HepG2 (cell line): Measurements from ENCODE around the gene LIPA. TPM values are rescaled to one million over a fixed set of nuclear protein-coding genes. Genes with fewer than 3 reads are reported as not detected.

ENCODE experiments used
- ATAC-seq: fragments of 200-7000 bp; cut with Tn5 transposase; 3 replicates; pipeline ENCODE4 v1.9.1; 2020; ENCODE audit warnings: mild to moderate bottlenecking, moderate library complexity
- BruUV-seq: library from RNA; stranded (reverse); fragments of 400-500 nt; replicated peaks from 2 replicates; lab custom pipeline; 2021; lab: Mats Ljungman, UMichigan
- CTCF ChIA-PET: fragments of 300-600 bp; formaldehyde crosslinking; extraction: SDS; loops from one replicate; lab custom pipeline; 2021; ENCODE audit warnings: low total read pairs, inconsistent platforms, low intra/inter-chr PET ratio; lab: Yijun Ruan, JAX
- POLR2A ChIA-PET: fragments of 350-600 bp; sonication (Branson Sonifier 250); formaldehyde crosslinking; loops from one replicate; lab custom pipeline; 2020; ENCODE audit warnings: antibody characterized with exemption, inconsistent platforms; lab: Yijun Ruan, JAX
- DNase-seq: peaks from one replicate; pipeline ENCODE4 v3.0.0-alpha.2; 2015; ENCODE audit warnings: low spot score
- FAIRE-seq: peaks from 3 replicates; lab custom pipeline; 2011; peaks lifted over from hg19 to GRCh38; lab: Jason Lieb, UNC
- H2AFZ ChIP-seq: one replicate; pipeline ENCODE4 v1.6.1; 2011; ENCODE audit warnings: low read length, inconsistent platforms
- H3K27ac ChIP-seq: fragments of 300-600 bp; 3 replicates; pipeline ENCODE4 v1.8.0; 2011; ENCODE audit warnings: mixed run types, mild to moderate bottlenecking, mixed read lengths, low read length, inconsistent platforms; ENCODE audit not compliant: insufficient read depth; ENCODE audit errors: extremely low read length
- H3K27me3 ChIP-seq, 2 experiments: fragments of 200-600 bp in 1 of 2; 2 replicates in 1 of 2; 3 replicates in 1 of 2; pipeline versions ENCODE4 v1.6.0 to v1.8.0; 2011; ENCODE audit warnings: low read length in 2 of 2, mild to moderate bottlenecking in 2 of 2, moderate library complexity in 2 of 2, inconsistent platforms in 1 of 2; ENCODE audit not compliant: insufficient read depth in 2 of 2, control insufficient read depth in 1 of 2
- H3K36me3 ChIP-seq, 2 experiments: fragments of 200-600 bp in 1 of 2; replicated peaks in 1 of 2; 2 replicates in 1 of 2; 3 replicates in 1 of 2; pipeline versions ENCODE4 v1.5.1 to v1.8.0; 2011; ENCODE audit warnings: low read length in 2 of 2, inconsistent platforms in 1 of 2; ENCODE audit not compliant: insufficient read depth in 2 of 2, control insufficient read depth in 1 of 2
- H3K4me1 ChIP-seq: 2 replicates; pipeline ENCODE4 v1.5.1; 2012; ENCODE audit warnings: low read length, inconsistent platforms; ENCODE audit not compliant: insufficient read depth
- H3K4me2 ChIP-seq: 2 replicates; pipeline ENCODE4 v1.6.0; 2011; ENCODE audit warnings: low read depth, low read length, inconsistent platforms
- H3K4me3 ChIP-seq, 3 experiments: fragments of 200-600 bp in 1 of 3; sonication (generic), shearing (Covaris generic) in 1 of 3; replicated peaks in 1 of 3; 2 replicates each; pipeline ENCODE4 v1.5.1; 2011 to 2016; ENCODE audit warnings: low read length in 3 of 3, inconsistent platforms in 2 of 3, low read depth in 2 of 3, mild to moderate bottlenecking in 2 of 3, control low read depth in 1 of 3, mixed read lengths in 1 of 3; ENCODE audit not compliant: insufficient read depth in 1 of 3
- H3K79me2 ChIP-seq: one replicate; pipeline ENCODE4 v1.6.1; 2011; ENCODE audit warnings: low read length, inconsistent platforms; ENCODE audit not compliant: insufficient read depth
- H3K9ac ChIP-seq: 2 replicates; pipeline ENCODE4 v1.6.0; 2011; ENCODE audit warnings: mild to moderate bottlenecking, low read depth, low read length, inconsistent platforms; ENCODE audit not compliant: insufficient read depth
- H3K9me3 ChIP-seq: 2 replicates; pipeline ENCODE4 v1.5.1; 2012; ENCODE audit warnings: mild to moderate bottlenecking, low read length
- H4K20me1 ChIP-seq: 2 replicates; pipeline ENCODE4 v1.6.0; 2011; ENCODE audit warnings: inconsistent platforms, mild to moderate bottlenecking, low read length, moderate library complexity; ENCODE audit not compliant: insufficient read depth
- ARNTL ChIP-seq: sonication (generic); formaldehyde crosslinking; IDR thresholded peaks from 2 replicates; pipeline ENCODE4 v1.4.0; 2020; ENCODE audit warnings: mild to moderate bottlenecking, missing genetic modification reagents
- HCFC1 ChIP-seq: fragments of 150-350 bp; IDR thresholded peaks from 2 replicates; pipeline ENCODE4 v1.6.1; 2014; ENCODE audit warnings: low read depth, low read length
- HMG20A ChIP-seq: IDR thresholded peaks from 2 replicates; pipeline ENCODE4 v1.6.1; 2016; ENCODE audit warnings: borderline replicate concordance
- NCOR1 ChIP-seq: fragments of 200-600 bp; sonication (generic); IDR thresholded peaks from 2 replicates; pipeline ENCODE4 v1.7.0; 2017; ENCODE audit warnings: antibody characterized with exemption, low read length, borderline replicate concordance
- THAP11 ChIP-seq: IDR thresholded peaks from 2 replicates; pipeline ENCODE4 v1.6.1; 2016; ENCODE audit warnings: missing biosample characterization, missing genetic modification reagents
- ZC3H4 ChIP-seq: sonication (generic); formaldehyde crosslinking; IDR thresholded peaks from 2 replicates; pipeline ENCODE4 v1.4.0; 2020; ENCODE audit warnings: missing genetic modification reagents, borderline replicate concordance
- ZFP1 ChIP-seq: IDR thresholded peaks from 2 replicates; pipeline ENCODE4 v1.6.1; 2016
- ZFP82 ChIP-seq: sonication (generic); formaldehyde crosslinking; IDR thresholded peaks from 2 replicates; pipeline ENCODE4 v1.5.1; 2020; ENCODE audit warnings: mild to moderate bottlenecking, missing genetic modification reagents, borderline replicate concordance
- ZNF383 ChIP-seq: sonication (generic); formaldehyde crosslinking; IDR thresholded peaks from 2 replicates; pipeline ENCODE4 v1.4.0; 2020; ENCODE audit warnings: missing genetic modification reagents, mild to moderate bottlenecking, borderline replicate concordance
- ZNF501 ChIP-seq: sonication (generic); formaldehyde crosslinking; IDR thresholded peaks from 2 replicates; pipeline ENCODE4 v1.5.1; 2020; ENCODE audit warnings: mild to moderate bottlenecking, moderate library complexity, missing genetic modification reagents
- ZNF672 ChIP-seq: sonication (generic); formaldehyde crosslinking; IDR thresholded peaks from 2 replicates; pipeline ENCODE4 v1.8.1; 2022; ENCODE audit warnings: missing genetic modification reagents
- ZNF766 ChIP-seq: sonication (generic); formaldehyde crosslinking; IDR thresholded peaks from 2 replicates; pipeline ENCODE4 v1.5.0; 2020; ENCODE audit warnings: missing genetic modification reagents, borderline replicate concordance
- ZNF772 ChIP-seq: sonication (generic); formaldehyde crosslinking; IDR thresholded peaks from 2 replicates; pipeline ENCODE4 v1.5.0; 2020; ENCODE audit warnings: mild to moderate bottlenecking, missing genetic modification reagents
- ZNF782 ChIP-seq: sonication (generic); formaldehyde crosslinking; IDR thresholded peaks from 2 replicates; pipeline ENCODE4 v1.4.0; 2020; ENCODE audit warnings: missing genetic modification reagents, mild to moderate bottlenecking, borderline replicate concordance
- ZNF879 ChIP-seq: sonication (generic); formaldehyde crosslinking; IDR thresholded peaks from 2 replicates; pipeline ENCODE4 v1.8.1; 2023; ENCODE audit warnings: missing genetic modification reagents
- WGBS: methylation state at CpG from one replicate; pipeline ENCODE4 v1.1.6; 2017; ENCODE audit warnings: low lambda C conversion rate; 5-methylcytosine and 5-hydroxymethylcytosine counted together
- in situ Hi-C: cut with HindIII; loops from 2 replicates; pipeline ENCODE4 v1.10.0; 2017; ENCODE audit warnings: low pct_unique_long_range_greater_than_20kb; ENCODE audit not compliant: extremely low pct_ligation_motif_present
- intact Hi-C: fragments of 100-400 bp; cut with micrococcal nuclease; formaldehyde crosslinking; loops from one replicate; pipeline ENCODE4 v1.10.0; 2022; ENCODE audit not compliant: unreplicated experiment
- polyA plus RNA-seq, 8 experiments: library from polyadenylated mRNA; depleted of rRNA in 3 of 8; stranded (reverse) in 7 of 8; unstranded in 1 of 8; fragments of >200 nt; fragmentation: Illumina TruSeq in 4 of 8; extraction: Trizol in 4 of 8; gene quantifications; 2 replicates each; pipeline versions ENCODE4 v1.2.1 to v1.2.3, GENCODE V29; 2011 to 2016; ENCODE audit warnings: low read depth in 4 of 8, missing spikeins in 1 of 8, mixed read lengths in 1 of 8; ENCODE audit not compliant: insufficient read depth in 1 of 8
- total RNA-seq, 5 experiments: library from RNA; depleted of rRNA; stranded (reverse); fragments of >200 nt; fragmentation: Illumina TruSeq; extraction: Trizol; gene quantifications; 2 replicates each; pipeline ENCODE4 v1.2.3, GENCODE V29; 2016; ENCODE audit warnings: low read depth in 1 of 5

The LIPA gene
- total and polyA plus RNA-seq, 2 of the 13 experiments (the other 11 are each of a cell fraction or from before 2014, with no cell fraction given), result 57.1 to 79.5 TPM

DNA sequence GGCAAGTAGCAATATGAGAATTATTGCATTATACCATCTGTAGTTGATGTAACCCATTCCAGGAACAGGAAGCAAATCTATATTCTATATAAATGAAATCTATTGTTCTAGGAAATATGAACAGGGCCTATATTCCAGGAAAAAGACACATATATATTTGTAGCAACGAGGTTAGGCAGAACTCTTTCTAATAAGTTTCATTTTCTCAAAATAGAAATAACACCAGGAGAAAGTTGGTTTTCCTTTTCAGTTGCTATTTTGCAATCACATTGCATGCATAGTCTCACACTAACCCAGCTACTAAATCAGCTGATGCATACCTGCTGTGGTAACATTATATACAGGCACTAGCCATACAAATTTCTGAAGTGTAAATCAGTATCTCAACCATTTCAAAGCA, 44.0 kb upstream of the LIPA start:
- H3K9ac ChIP-seq, result no peak overlapping the region
- no peaks in the 10 kb centered on the region for H3K4me1 ChIP-seq
- no TSS peak for BruUV-seq
- CTCF ChIA-PET, result no interaction called here
- no peaks in the 10 kb centered on the region for H3K36me3 ChIP-seq
- intact Hi-C loops, result no loop called here
- H3K27me3 ChIP-seq, result no peaks in the 10 kb centered on the region
- no peak overlapping the region for H3K27ac ChIP-seq
- in situ Hi-C loops, result no loop called here
- H3K4me3 ChIP-seq, result no peak overlapping the region
- DNase-seq (no peak), ATAC-seq (no peak), FAIRE-seq (no peak)
- no peaks in the 10 kb centered on the region for H4K20me1 ChIP-seq
- H3K4me2 ChIP-seq, result no peak overlapping the region
- POLR2A ChIA-PET, result no interaction called here
- TF ChIP-seq HMG20A (CRISPR knock-in tag) (no peak), ARNTL (CRISPR knock-in tag) (no peak), ZNF501 (CRISPR knock-in tag) (no peak), HCFC1 (no peak), THAP11 (CRISPR knock-in tag) (no peak), ZNF766 (CRISPR knock-in tag) (no peak), ZNF782 (CRISPR knock-in tag) (no peak), ZFP82 (CRISPR knock-in tag) (no peak), NCOR1 (no peak), ZNF383 (CRISPR knock-in tag) (no peak), ZNF772 (CRISPR knock-in tag) (no peak), ZC3H4 (CRISPR knock-in tag) (no peak), ZNF879 (CRISPR knock-in tag) (no peak), ZNF672 (CRISPR knock-in tag) (no peak), ZFP1 (CRISPR knock-in tag) (no peak)
- no peaks in the 10 kb centered on the region for H3K79me2 ChIP-seq
- WGBS, result 4% methylated on average over 1 of the region's 1 CpG
- H2AFZ ChIP-seq, result no peak overlapping the region
- H3K9me3 ChIP-seq, result no peaks in the 10 kb centered on the region
